Measurements from ENCODE around the gene PPM1B.

GRCh38 chr2:44242904-44243303 lies 74.2 kb downstream of the PPM1B start:
- TF ChIP-seq CTCF (IDR thresholded peaks at IDR 0.05 in 4 of 5, conservative IDR thresholded peaks at IDR 0.05 in 1 of 5) (no peak), POLR2A (IDR thresholded peaks at IDR 0.05) (no peak)

Data from gastrocnemius medialis (tissue), 4 donors.